Middle frontal gyrus (tissue), 1 donor: ENCODE measurements around the gene ZNF429.
"Not testable (repeated sequence)": the region's sequence is repeated elsewhere in the genome, so short reads cannot be mapped to it uniquely, and the experiment has no call there.

ENCODE experiments used
- DNase-seq: peaks from one replicate; pipeline ENCODE4 v3.0.0-alpha.2; 2015; ENCODE audit warnings: low spot score; ENCODE audit errors: extremely low spot score

The ZNF429 gene

GRCh38 chr19:21513651-21514050 is 8.2 kb downstream of the ZNF429 start:
- DNase-seq = no peak

- no peak for DNase-seq
Measured at GRCh38 chr19:21519488-21519887, 14.1 kb downstream of the ZNF429 start.

- no peak for DNase-seq
Measured at GRCh38 chr19:21532904-21533303, 27.5 kb downstream of the ZNF429 start.

GRCh38 chr19:21536741-21537290 is 31.4 kb downstream of the ZNF429 start:
- DNase-seq = not testable (repeated sequence)

GRCh38 chr19:21559444-21559843 is 54.0 kb downstream of the ZNF429 start:
- no peak for DNase-seq

GRCh38 chr19:21564406-21564805 is 59.0 kb downstream of the ZNF429 start:
- no peak for DNase-seq

GRCh38 chr19:21566073-21566472 is 60.7 kb downstream of the ZNF429 start:
- DNase-seq = no peak

GRCh38 chr19:21567806-21568205 is 62.4 kb downstream of the ZNF429 start:
- not testable (repeated sequence) for DNase-seq

GRCh38 chr19:21568816-21569493 is 63.6 kb downstream of the ZNF429 start:
- DNase-seq = peak; percentile 63

GRCh38 chr19:21569494-21569865 is 64.1 kb downstream of the ZNF429 start:
- no peak for DNase-seq

- no peak for DNase-seq
Measured at GRCh38 chr19:21571316-21571715, 65.9 kb downstream of the ZNF429 start.

GRCh38 chr19:21574607-21575006 is 69.2 kb downstream of the ZNF429 start:
- DNase-seq = no peak

- DNase-seq = no peak
Measured at GRCh38 chr19:21576481-21576880, 71.1 kb downstream of the ZNF429 start.

- DNase-seq = no peak
Measured at GRCh38 chr19:21580101-21580500, 74.7 kb downstream of the ZNF429 start.

- no peak for DNase-seq
Measured at GRCh38 chr19:21580818-21581217, 75.4 kb downstream of the ZNF429 start.

GRCh38 chr19:21581646-21582240 is 76.3 kb downstream of the ZNF429 start:
- no peak for DNase-seq

GRCh38 chr19:21584537-21584936 is 79.1 kb downstream of the ZNF429 start:
- DNase-seq = no peak

- no peak for DNase-seq
Measured at GRCh38 chr19:21585281-21585890, 80.0 kb downstream of the ZNF429 start.

- DNase-seq = no peak
Measured at GRCh38 chr19:21586311-21587116, 81.1 kb downstream of the ZNF429 start.

- no peak for DNase-seq
Measured at GRCh38 chr19:21587117-21587461, 81.7 kb downstream of the ZNF429 start.

- DNase-seq = no peak
Measured at GRCh38 chr19:21587549-21587948, 82.1 kb downstream of the ZNF429 start.

GRCh38 chr19:21588065-21588601 is 82.7 kb downstream of the ZNF429 start:
- DNase-seq = no peak
